ENCODE measurements around the gene LYPD6. TPM values are rescaled to one million over a fixed set of nuclear protein-coding genes. Genes with fewer than 3 reads are reported as not detected.

Gene LYPD6
- total and polyA plus RNA-seq, 5 donors from 2014 or later, result not detected

GRCh38 chr2:149410701-149411484 is 80.5 kb downstream of the LYPD6 start:
- H3K4me3 ChIP-seq (ENCODE audit: low read depth, low read length), result no peak overlapping the region
- H3K36me3 ChIP-seq (ENCODE audit: control insufficient read depth, insufficient read depth, low read length), result no peaks in the 10 kb centered on the region
- DNase-seq (no peak), ATAC-seq (ENCODE audit: low read depth in 2 of 2) (no peak)
- no peaks in the 10 kb centered on the region for H3K4me1 Mint-ChIP-seq
- no peaks in the 10 kb centered on the region for H3K36me3 Mint-ChIP-seq
- H3K27me3 Mint-ChIP-seq, result no peaks in the 10 kb centered on the region
- H3K27ac ChIP-seq (ENCODE audit: insufficient read depth, low read length, poor library complexity, severe bottlenecking), result no peak overlapping the region
- no peaks in the 10 kb centered on the region for H3K4me1 ChIP-seq (ENCODE audit: control insufficient read depth, insufficient read depth, low read length, poor library complexity, severe bottlenecking)
- no peaks in the 10 kb centered on the region for H3K27me3 ChIP-seq (ENCODE audit: control insufficient read depth, insufficient read depth, low read length)
- no peak overlapping the region for H3K27ac Mint-ChIP-seq
- H3K9me3 ChIP-seq (ENCODE audit: control insufficient read depth in 2 of 2, low read length in 2 of 2), result no peaks in the 10 kb centered on the region
- no peak overlapping the region for H3K4me3 Mint-ChIP-seq
- peaks cover 0 to 8% (median 0%) of the 10 kb centered on the region in 7 donors for H3K9me3 Mint-ChIP-seq

- H3K27me3 Mint-ChIP-seq, result peaks cover 7% of the 10 kb centered on the region
- no peaks in the 10 kb centered on the region for H3K36me3 Mint-ChIP-seq
- Histone ChIP-seq H3K27ac (ENCODE audit: insufficient read depth, low read length, poor library complexity, severe bottlenecking) (no peak overlapping the region), H3K27me3 (ENCODE audit: control insufficient read depth, insufficient read depth, low read length) (no peaks in the 10 kb centered on the region), H3K4me1 (ENCODE audit: control insufficient read depth, insufficient read depth, low read length, poor library complexity, severe bottlenecking) (no peaks in the 10 kb centered on the region), H3K36me3 (ENCODE audit: control insufficient read depth, insufficient read depth, low read length) (no peaks in the 10 kb centered on the region), H3K9me3 (ENCODE audit: control insufficient read depth in 2 of 2, low read length in 2 of 2) (no peaks in the 10 kb centered on the region), H3K4me3 (ENCODE audit: low read depth, low read length) (no peak overlapping the region)
- no peak overlapping the region for H3K4me3 Mint-ChIP-seq
- H3K9me3 Mint-ChIP-seq, result peaks cover 0 to 6% (median 0%) of the 10 kb centered on the region in 7 donors
- DNase-seq (no peak), ATAC-seq (ENCODE audit: low read depth in 2 of 2) (no peak)
- H3K4me1 Mint-ChIP-seq, result no peaks in the 10 kb centered on the region
- H3K27ac Mint-ChIP-seq, result no peak overlapping the region
Observed at GRCh38 chr2:149413487-149413886, 83.1 kb downstream of the LYPD6 start.

- H3K9me3 ChIP-seq (ENCODE audit: control insufficient read depth in 2 of 2, low read length in 2 of 2), result no peaks in the 10 kb centered on the region
- no peaks in the 10 kb centered on the region for H3K4me1 ChIP-seq (ENCODE audit: control insufficient read depth, insufficient read depth, low read length, poor library complexity, severe bottlenecking)
- H3K36me3 Mint-ChIP-seq, result no peaks in the 10 kb centered on the region
- H3K9me3 Mint-ChIP-seq, result no peaks in the 10 kb centered on the region
- no peak overlapping the region for H3K4me3 ChIP-seq (ENCODE audit: low read depth, low read length)
- H3K27me3 Mint-ChIP-seq, result peaks cover 7% of the 10 kb centered on the region
- DNase-seq (no peak), ATAC-seq (ENCODE audit: low read depth in 2 of 2) (no peak)
- no peaks in the 10 kb centered on the region for H3K36me3 ChIP-seq (ENCODE audit: control insufficient read depth, insufficient read depth, low read length)
- no peak overlapping the region for H3K27ac Mint-ChIP-seq
- H3K27ac ChIP-seq (ENCODE audit: insufficient read depth, low read length, poor library complexity, severe bottlenecking), result no peak overlapping the region
- H3K4me3 Mint-ChIP-seq, result no peak overlapping the region
- H3K4me1 Mint-ChIP-seq, result no peaks in the 10 kb centered on the region
- H3K27me3 ChIP-seq (ENCODE audit: control insufficient read depth, insufficient read depth, low read length), result no peaks in the 10 kb centered on the region
Observed at GRCh38 chr2:149415086-149415485, 84.7 kb downstream of the LYPD6 start.

- H3K27ac Mint-ChIP-seq, result no peak overlapping the region
- no peaks in the 10 kb centered on the region for H3K36me3 ChIP-seq (ENCODE audit: control insufficient read depth, insufficient read depth, low read length)
- peaks cover 7% of the 10 kb centered on the region for H3K27me3 Mint-ChIP-seq
- no peak for ATAC-seq (ENCODE audit: low read depth in 2 of 2)
- peaks cover 0 to 2% (median 0%) of the 10 kb centered on the region in 7 donors for H3K9me3 Mint-ChIP-seq
- H3K36me3 Mint-ChIP-seq, result no peaks in the 10 kb centered on the region
- no peak for DNase-seq
- no peaks in the 10 kb centered on the region for H3K4me1 Mint-ChIP-seq
- H3K27ac ChIP-seq (ENCODE audit: insufficient read depth, low read length, poor library complexity, severe bottlenecking), result no peak overlapping the region
- H3K27me3 ChIP-seq (ENCODE audit: control insufficient read depth, insufficient read depth, low read length), result no peaks in the 10 kb centered on the region
- H3K4me3 ChIP-seq (ENCODE audit: low read depth, low read length), result no peak overlapping the region
- H3K4me1 ChIP-seq (ENCODE audit: control insufficient read depth, insufficient read depth, low read length, poor library complexity, severe bottlenecking), result no peaks in the 10 kb centered on the region
- H3K4me3 Mint-ChIP-seq, result no peak overlapping the region
- no peaks in the 10 kb centered on the region for H3K9me3 ChIP-seq (ENCODE audit: control insufficient read depth in 2 of 2, low read length in 2 of 2)
Observed at GRCh38 chr2:149418065-149418464, 87.7 kb downstream of the LYPD6 start.

GRCh38 chr2:149420053-149420963 is 89.9 kb downstream of the LYPD6 start:
- H3K27ac Mint-ChIP-seq, result no peak overlapping the region
- peaks cover 7% of the 10 kb centered on the region for H3K27me3 Mint-ChIP-seq
- peaks cover 0 to 2% (median 0%) of the 10 kb centered on the region in 7 donors for H3K9me3 Mint-ChIP-seq
- no peaks in the 10 kb centered on the region for H3K36me3 Mint-ChIP-seq
- H3K36me3 ChIP-seq (ENCODE audit: control insufficient read depth, insufficient read depth, low read length), result no peaks in the 10 kb centered on the region
- no peaks in the 10 kb centered on the region for H3K27me3 ChIP-seq (ENCODE audit: control insufficient read depth, insufficient read depth, low read length)
- no peaks in the 10 kb centered on the region for H3K4me1 ChIP-seq (ENCODE audit: control insufficient read depth, insufficient read depth, low read length, poor library complexity, severe bottlenecking)
- no peaks in the 10 kb centered on the region for H3K4me1 Mint-ChIP-seq
- H3K4me3 ChIP-seq (ENCODE audit: low read depth, low read length), result no peak overlapping the region
- DNase-seq, result no peak
- no peaks in the 10 kb centered on the region for H3K9me3 ChIP-seq (ENCODE audit: control insufficient read depth in 2 of 2, low read length in 2 of 2)
- H3K27ac ChIP-seq (ENCODE audit: insufficient read depth, low read length, poor library complexity, severe bottlenecking), result no peak overlapping the region
- ATAC-seq (ENCODE audit: low read depth in 2 of 2), result no peak
- H3K4me3 Mint-ChIP-seq, result no peak overlapping the region

- H3K4me3 Mint-ChIP-seq, result no peak overlapping the region
- DNase-seq, result no peak
- no peak for ATAC-seq (ENCODE audit: low read depth in 2 of 2)
Observed at GRCh38 chr2:149421791-149422190, 91.4 kb downstream of the LYPD6 start.

GRCh38 chr2:149422337-149422990 is 92.1 kb downstream of the LYPD6 start:
- Mint-ChIP-seq H3K9me3 (peaks cover 0 to 2% (median 0%) of the 10 kb centered on the region in 7 donors), H3K27me3 (no peaks in the 10 kb centered on the region), H3K4me3 (no peak overlapping the region), H3K27ac (no peak overlapping the region), H3K36me3 (no peaks in the 10 kb centered on the region), H3K4me1 (no peaks in the 10 kb centered on the region)
- Histone ChIP-seq H3K4me3 (ENCODE audit: low read depth, low read length) (no peak overlapping the region), H3K9me3 (ENCODE audit: control insufficient read depth in 2 of 2, low read length in 2 of 2) (no peaks in the 10 kb centered on the region), H3K4me1 (ENCODE audit: control insufficient read depth, insufficient read depth, low read length, poor library complexity, severe bottlenecking) (no peaks in the 10 kb centered on the region), H3K27ac (ENCODE audit: insufficient read depth, low read length, poor library complexity, severe bottlenecking) (no peak overlapping the region), H3K36me3 (ENCODE audit: control insufficient read depth, insufficient read depth, low read length) (no peaks in the 10 kb centered on the region), H3K27me3 (ENCODE audit: control insufficient read depth, insufficient read depth, low read length) (no peaks in the 10 kb centered on the region)
- DNase-seq, result no peak
- ATAC-seq (ENCODE audit: low read depth in 2 of 2), result no peak

More at GRCh38 chr2:149421791-149422190, 91.4 kb downstream of the LYPD6 start:
- no peaks in the 10 kb centered on the region for H3K27me3 ChIP-seq (ENCODE audit: control insufficient read depth, insufficient read depth, low read length)
- Mint-ChIP-seq H3K27me3 (peaks cover 6% of the 10 kb centered on the region), H3K4me1 (no peaks in the 10 kb centered on the region), H3K36me3 (no peaks in the 10 kb centered on the region), H3K9me3 (peaks cover 0 to 2% (median 0%) of the 10 kb centered on the region in 7 donors), H3K27ac (no peak overlapping the region)
- no peaks in the 10 kb centered on the region for H3K4me1 ChIP-seq (ENCODE audit: control insufficient read depth, insufficient read depth, low read length, poor library complexity, severe bottlenecking)
- no peaks in the 10 kb centered on the region for H3K36me3 ChIP-seq (ENCODE audit: control insufficient read depth, insufficient read depth, low read length)
- H3K27ac ChIP-seq (ENCODE audit: insufficient read depth, low read length, poor library complexity, severe bottlenecking), result no peak overlapping the region
- no peaks in the 10 kb centered on the region for H3K9me3 ChIP-seq (ENCODE audit: control insufficient read depth in 2 of 2, low read length in 2 of 2)
- no peak overlapping the region for H3K4me3 ChIP-seq (ENCODE audit: low read depth, low read length)

Measured in CD4-positive, CD25-positive, alpha-beta regulatory T cell (primary cell).